Kasumi-1 (cell line): ENCODE results near the gene PLCB4.
A peak's percentile ranks its signal among the peaks of the same experiment; 100 is the strongest.

ENCODE experiments used
- DNase-seq, 2 experiments: peaks; one replicate each; lab custom pipeline; 2025; lab: John Stamatoyannopoulos, UW

The PLCB4 gene

GRCh38 chr20:9223296-9223695 is 154.4 kb downstream of the PLCB4 start:
- no peak for DNase-seq

- DNase-seq, result no peak
Measured at GRCh38 chr20:9225879-9226278, 157.0 kb downstream of the PLCB4 start.

- no peak for DNase-seq
Measured at GRCh38 chr20:9227896-9228615, 159.2 kb downstream of the PLCB4 start.

GRCh38 chr20:9228774-9229450 is 160.0 kb downstream of the PLCB4 start:
- no peak for DNase-seq

GRCh38 chr20:9230406-9230805 is 161.5 kb downstream of the PLCB4 start:
- DNase-seq, result no peak

GRCh38 chr20:9233804-9234203 is 164.9 kb downstream of the PLCB4 start:
- no peak for DNase-seq

DNA sequence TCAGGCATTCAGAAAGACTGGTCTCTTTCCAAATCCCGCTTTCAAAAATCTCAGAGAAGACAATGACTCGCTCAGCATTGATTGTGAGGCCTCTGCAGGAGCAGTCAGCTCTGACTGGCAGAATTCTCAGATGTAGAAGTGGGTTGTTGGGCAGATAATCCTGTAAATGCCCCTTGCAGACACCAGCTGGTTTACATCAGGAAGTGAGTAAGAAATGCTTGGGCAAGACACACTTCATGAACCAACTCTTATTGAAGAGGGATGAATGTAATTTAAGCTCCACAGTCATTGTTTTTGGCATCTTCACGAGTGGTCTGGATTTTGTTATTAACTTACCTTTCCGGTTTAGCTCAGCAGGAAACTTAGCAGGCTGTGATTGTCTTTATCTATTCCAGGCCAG is 166.6 kb downstream of the PLCB4 start:
- DNase-seq, result no peak

- DNase-seq, result no peak
Measured at GRCh38 chr20:9236458-9236857, 167.6 kb downstream of the PLCB4 start.

- DNase-seq, result no peak
Measured at GRCh38 chr20:9241232-9241692, 172.4 kb downstream of the PLCB4 start.

DNA sequence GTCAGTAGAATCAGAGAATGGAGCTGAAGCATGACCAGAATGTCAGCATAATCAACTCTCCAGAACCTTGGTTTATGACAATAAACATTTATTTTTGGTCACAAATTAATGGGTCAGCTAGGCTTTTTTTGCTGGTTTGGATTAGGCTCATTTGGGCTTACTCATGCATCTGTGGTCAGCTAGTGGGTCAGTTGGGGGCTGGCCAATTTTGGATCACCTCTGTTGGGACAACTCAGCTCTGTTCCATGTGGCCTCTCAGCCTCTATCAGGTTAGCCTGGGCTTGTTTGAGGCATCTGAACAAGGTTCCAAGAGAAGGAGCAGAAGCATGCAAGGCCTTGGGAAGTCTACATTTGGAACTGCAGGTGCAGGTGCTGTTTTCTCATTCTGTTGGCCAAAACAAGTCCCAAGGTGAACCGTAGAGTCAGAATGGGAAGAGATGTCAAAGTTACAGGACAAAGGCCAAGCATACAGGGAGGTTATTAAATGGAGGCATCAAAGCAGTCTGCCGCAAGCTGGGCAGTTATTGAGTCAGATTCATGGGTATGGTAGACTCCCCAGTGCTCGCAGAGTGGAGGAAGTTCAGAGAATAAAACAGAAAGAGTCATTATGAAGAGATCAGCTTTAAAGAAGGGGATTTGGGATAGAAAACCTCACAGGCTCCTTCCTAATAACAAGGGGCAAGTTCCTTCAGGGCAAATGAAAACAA is 173.0 kb downstream of the PLCB4 start:
- no peak for DNase-seq

DNA sequence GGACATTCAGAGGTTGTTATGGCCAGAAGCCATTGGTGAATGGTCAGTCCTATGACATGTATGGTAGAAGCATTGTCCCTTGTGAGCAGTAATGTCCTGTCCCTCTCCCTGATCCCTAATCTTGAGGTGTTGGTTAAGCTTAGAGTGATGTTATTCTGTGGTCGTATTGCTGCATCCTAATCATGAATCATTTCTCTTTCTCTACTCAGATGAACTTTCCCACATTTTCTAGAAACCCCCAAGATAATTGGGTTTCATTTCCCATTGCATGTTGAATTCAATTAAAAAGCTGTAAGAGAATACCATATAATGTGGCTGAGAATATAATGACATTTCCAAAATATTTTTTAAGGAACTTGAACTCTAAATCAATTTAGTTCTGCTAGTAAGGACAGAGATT is 175.1 kb downstream of the PLCB4 start:
- DNase-seq, result no peak

GRCh38 chr20:9244811-9245210 is 175.9 kb downstream of the PLCB4 start:
- DNase-seq, result no peak

GRCh38 chr20:9246731-9247130 is 177.8 kb downstream of the PLCB4 start:
- DNase-seq, result no peak

DNA sequence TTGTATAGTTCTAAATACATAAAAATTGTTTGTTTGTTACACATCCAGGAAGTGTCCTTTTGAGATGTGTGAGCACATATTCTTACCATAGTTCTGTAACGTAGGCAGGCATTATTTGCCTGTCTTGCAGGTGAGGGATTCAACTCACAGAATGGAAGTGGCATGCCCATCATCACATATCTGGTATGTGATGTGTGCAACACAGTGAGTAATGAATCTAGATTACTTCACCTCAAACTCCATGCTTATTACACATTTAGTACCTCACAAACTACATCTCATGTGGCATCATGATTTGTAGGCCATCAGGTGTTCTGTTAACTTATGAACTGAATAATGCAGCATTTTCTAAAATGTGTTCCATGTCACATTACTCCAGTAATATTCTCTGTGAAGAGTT is 181.6 kb downstream of the PLCB4 start:
- DNase-seq, result no peak

GRCh38 chr20:9253006-9253539 is 184.2 kb downstream of the PLCB4 start:
- no peak for DNase-seq

DNA sequence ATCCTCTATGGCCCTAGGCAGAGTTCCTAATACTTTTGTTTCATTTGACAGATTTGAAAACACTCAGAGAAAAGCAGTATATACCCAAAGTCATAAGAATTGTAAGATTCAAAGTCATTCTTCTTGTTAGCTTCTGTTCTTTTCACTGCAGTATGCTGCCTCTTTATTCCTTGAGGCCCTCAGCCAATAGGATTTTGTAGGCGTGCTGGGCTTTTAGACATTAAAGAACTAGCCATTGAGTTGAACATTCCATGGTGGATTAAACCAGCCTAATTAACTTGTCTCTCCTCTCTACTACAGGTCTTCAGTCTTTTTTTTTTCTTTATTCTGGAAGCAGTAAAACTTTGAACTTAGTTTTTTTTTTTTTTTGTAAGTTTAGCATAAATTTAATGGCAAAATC is 186.3 kb downstream of the PLCB4 start:
- no peak for DNase-seq

DNA sequence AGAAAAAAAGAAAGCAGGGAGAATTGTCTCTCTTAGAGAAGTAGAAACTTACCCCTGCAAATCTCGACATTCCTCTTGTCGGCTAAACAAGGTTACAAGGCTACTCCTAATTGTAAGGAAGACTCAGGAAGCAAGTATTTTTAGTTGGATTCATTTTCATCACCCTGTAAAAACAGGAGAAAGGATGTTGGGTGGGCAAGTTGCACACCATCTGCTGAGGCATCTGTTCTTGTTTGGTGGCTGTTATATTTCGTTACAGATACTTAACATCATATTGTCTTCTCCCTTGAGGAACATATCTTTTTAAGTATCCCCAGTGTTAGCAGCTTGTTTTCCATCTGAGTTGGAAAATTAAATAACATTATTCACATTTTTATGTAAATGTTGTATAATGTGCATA is 187.5 kb downstream of the PLCB4 start:
- no peak for DNase-seq

- DNase-seq, result peak in 1 of 2 experiments; percentile 8
Measured at GRCh38 chr20:9258901-9259300, 190.0 kb downstream of the PLCB4 start.

DNA sequence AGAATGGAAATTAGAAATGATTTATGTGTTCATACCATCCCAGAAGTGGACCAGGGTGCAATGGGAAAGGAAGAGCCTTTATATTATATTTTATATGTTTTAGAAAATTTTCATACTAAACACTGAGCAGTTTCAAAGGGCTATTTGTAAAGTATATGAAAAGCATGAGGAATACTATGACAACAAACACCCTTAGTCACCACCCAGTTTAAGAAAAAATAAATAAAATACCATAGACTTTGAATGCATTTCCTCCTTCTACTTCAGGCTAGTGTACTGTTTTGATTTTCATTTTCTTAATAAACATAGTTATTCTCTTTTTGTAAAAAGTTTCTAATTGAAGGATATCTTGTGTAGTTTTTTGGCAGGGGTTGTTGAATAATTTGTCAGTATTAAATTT is 191.1 kb downstream of the PLCB4 start:
- DNase-seq, result no peak

DNA sequence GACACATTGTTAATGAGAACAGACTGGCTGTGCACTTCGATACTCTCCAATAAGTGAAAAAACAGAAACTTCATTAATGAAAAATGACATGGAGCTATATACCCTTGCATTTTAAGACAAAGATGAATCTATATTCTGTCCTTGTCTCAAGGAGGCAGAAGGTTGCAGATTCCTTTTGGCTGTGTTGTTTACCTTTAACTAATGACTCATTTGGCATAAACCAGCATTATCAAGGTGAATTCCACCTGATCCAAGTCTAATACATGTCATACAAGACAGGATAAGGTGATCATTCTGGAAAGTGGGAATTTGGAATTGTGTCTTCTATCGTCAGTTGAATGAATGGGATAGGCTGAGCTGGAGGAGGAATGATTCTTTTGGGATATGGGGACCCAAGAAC is 192.9 kb downstream of the PLCB4 start:
- no peak for DNase-seq

GRCh38 chr20:9262653-9263194 is 193.8 kb downstream of the PLCB4 start:
- no peak for DNase-seq

- DNase-seq, result no peak
Measured at GRCh38 chr20:9269280-9269971, 200.5 kb downstream of the PLCB4 start.
